Measurements from ENCODE around the gene KIT.

- TF ChIP-seq CTCF (conservative IDR thresholded peaks at IDR 0.05; ENCODE audit: low read length) (no peak), EZH2phosphoT487 (IDR thresholded peaks at IDR 0.05; ENCODE audit: borderline replicate concordance) (no peak)
These were observed 125.8 kb downstream of the KIT start for GRCh38 chr4:54783402-54784110.

Measured in Loucy (cell line).